COLO668 (cell line): ENCODE results near the gene BATF.

Source experiments
- DNase-seq: peaks from one replicate; lab custom pipeline; 2025; ENCODE audit not compliant: unreplicated experiment; lab: John Stamatoyannopoulos, UW

The BATF gene

GRCh38 chr14:75531660-75532317, 9.5 kb downstream of the BATF start:
- DNase-seq = no peak

GRCh38 chr14:75533791-75534555, 11.7 kb downstream of the BATF start:
- DNase-seq = no peak

- DNase-seq = no peak
These were observed 13.1 kb downstream of the BATF start for GRCh38 chr14:75535164-75535898.

- no peak for DNase-seq
These were observed 14.8 kb downstream of the BATF start for GRCh38 chr14:75537071-75537470.

- no peak for DNase-seq
These were observed 16.9 kb downstream of the BATF start for GRCh38 chr14:75539162-75539560.

GRCh38 chr14:75539561-75540478, 17.6 kb downstream of the BATF start:
- peak; percentile 19 for DNase-seq

GRCh38 chr14:75540479-75540851, 18.2 kb downstream of the BATF start:
- DNase-seq = no peak

- no peak for DNase-seq
These were observed 20.4 kb downstream of the BATF start for GRCh38 chr14:75542588-75543091.

GRCh38 chr14:75543253-75543652, 21.0 kb downstream of the BATF start:
- no peak for DNase-seq

- no peak for DNase-seq
These were observed 21.5 kb downstream of the BATF start for GRCh38 chr14:75543786-75544185.

- no peak for DNase-seq
These were observed 23.6 kb downstream of the BATF start for GRCh38 chr14:75545907-75546306.

- DNase-seq = no peak
These were observed 25.4 kb downstream of the BATF start for GRCh38 chr14:75547552-75548250.

GRCh38 chr14:75548544-75548943, 26.3 kb downstream of the BATF start:
- DNase-seq = no peak

- no peak for DNase-seq
These were observed 26.9 kb downstream of the BATF start for GRCh38 chr14:75549169-75549568.

- no peak for DNase-seq
These were observed 28.8 kb downstream of the BATF start for GRCh38 chr14:75551021-75551420.

GRCh38 chr14:75553157-75553556, 30.9 kb downstream of the BATF start:
- no peak for DNase-seq

- no peak for DNase-seq
These were observed 31.6 kb downstream of the BATF start for GRCh38 chr14:75553761-75554364.

GRCh38 chr14:75554482-75554881, 32.2 kb downstream of the BATF start:
- no peak for DNase-seq

- DNase-seq = no peak
These were observed 36.2 kb downstream of the BATF start for GRCh38 chr14:75558440-75558839.

- DNase-seq = no peak
These were observed 36.8 kb downstream of the BATF start for GRCh38 chr14:75559045-75559444.
